ENCODE results near the gene PUDP.

- TF ChIP-seq CTCF (IDR thresholded peaks at IDR 0.05): no peak
- no peak for TF ChIP-seq POLR2A (IDR thresholded peaks at IDR 0.05)
These were observed 20.9 kb downstream of the PUDP start for GRCh38 chrX:7127056-7127455.
